ENCODE data around the gene IGFALS. TPM values are rescaled to one million over a fixed set of nuclear protein-coding genes. Genes with fewer than 3 reads are reported as not detected.

Gene IGFALS
- total and polyA plus RNA-seq, 2 experiments from 2014 or later = 0.16 TPM; not detected in 1

DNA sequence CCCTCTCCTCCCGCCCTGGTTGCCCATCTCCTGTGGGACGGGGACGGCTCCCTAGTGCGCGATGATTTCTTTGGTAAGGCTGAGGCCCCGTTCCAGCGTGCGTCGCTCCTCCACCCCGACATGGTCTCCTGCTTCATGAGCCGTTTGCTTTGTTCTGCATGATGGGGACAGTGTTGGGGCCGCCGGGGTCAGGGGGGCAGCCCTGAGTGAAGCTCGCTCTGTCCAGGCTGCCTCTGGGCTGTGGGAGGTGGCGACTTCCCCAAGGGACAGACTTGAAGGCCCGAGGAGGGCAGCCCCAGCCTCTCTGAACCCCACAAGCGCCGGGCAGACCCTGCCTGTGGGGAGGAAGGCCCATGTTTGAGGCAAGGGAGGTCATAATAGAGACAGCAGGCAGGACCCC, 34.6 kb downstream of the IGFALS start (continued):
- TF ChIP-seq, protein P1, sequence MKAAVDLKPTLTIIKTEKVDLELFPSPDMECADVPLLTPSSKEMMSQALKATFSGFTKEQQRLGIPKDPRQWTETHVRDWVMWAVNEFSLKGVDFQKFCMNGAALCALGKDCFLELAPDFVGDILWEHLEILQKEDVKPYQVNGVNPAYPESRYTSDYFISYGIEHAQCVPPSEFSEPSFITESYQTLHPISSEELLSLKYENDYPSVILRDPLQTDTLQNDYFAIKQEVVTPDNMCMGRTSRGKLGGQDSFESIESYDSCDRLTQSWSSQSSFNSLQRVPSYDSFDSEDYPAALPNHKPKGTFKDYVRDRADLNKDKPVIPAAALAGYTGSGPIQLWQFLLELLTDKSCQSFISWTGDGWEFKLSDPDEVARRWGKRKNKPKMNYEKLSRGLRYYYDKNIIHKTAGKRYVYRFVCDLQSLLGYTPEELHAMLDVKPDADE (IDR thresholded peaks at IDR 0.05) = no peak
- no peak for TF ChIP-seq NANOG (IDR thresholded peaks at IDR 0.05; ENCODE audit: borderline replicate concordance)

DNA sequence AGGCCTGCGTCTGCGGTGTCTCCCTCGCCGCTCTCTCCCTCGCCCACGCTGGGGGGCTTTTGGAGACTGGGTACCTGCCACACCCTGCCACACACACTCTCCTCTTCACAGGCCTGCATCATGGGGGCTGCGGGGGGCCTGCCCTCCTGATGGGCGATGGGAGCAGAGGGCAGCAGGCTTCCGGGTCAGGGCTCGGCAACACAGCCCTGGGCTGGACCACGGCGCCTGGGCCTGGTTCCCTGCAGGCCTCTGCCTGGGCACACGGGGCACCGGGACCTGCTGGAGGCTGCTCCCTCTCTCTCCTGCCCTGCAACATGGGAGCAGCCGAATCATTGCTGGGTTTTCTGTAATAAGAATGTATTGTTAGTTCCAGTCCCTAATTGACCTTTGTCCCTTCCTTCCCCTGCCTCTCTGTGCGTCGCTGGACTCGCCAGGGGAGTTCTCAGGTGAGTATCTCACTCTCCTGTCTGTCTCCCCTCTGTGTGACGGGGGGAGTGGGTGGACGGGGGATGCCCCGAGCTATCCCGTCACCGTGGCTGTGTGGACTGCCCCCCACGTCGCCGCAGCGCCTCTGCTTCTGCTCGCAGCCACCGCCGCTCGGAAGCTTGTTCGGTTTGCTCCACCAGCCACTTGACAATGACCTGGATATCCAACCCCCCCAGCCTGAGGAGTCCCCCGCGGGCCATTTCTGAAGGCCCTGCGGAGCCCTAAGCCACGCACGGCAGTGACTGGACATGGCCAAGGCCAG, 35.6 kb downstream of the IGFALS start:
- ATAC-seq (no peak), DNase-seq (ENCODE audit: low spot score) (no peak)
- Histone ChIP-seq H3K4me1 (ENCODE audit: insufficient read depth) (no peaks in the 10 kb centered on the region), H3K27ac (ENCODE audit: low read depth) (no peak overlapping the region), H3K9me2 (ENCODE audit: insufficient read depth) (no peaks in the 10 kb centered on the region), H3K4me2 (no peak overlapping the region), H3K36me3 (ENCODE audit: insufficient read depth) (no peaks in the 10 kb centered on the region), H3K79me2 (replicated peaks; ENCODE audit: insufficient read depth) (no peaks in the 10 kb centered on the region), H4K20me1 (replicated peaks; ENCODE audit: insufficient read depth) (no peaks in the 10 kb centered on the region), H3K27me3 (ENCODE audit: insufficient read depth) (no peaks in the 10 kb centered on the region), H2AFZ (no peak overlapping the region), H3K4me3 (no peak overlapping the region), H3F3A (replicated peaks; ENCODE audit: low read depth) (no peaks in the 10 kb centered on the region)
- Mint-ChIP-seq H3K27ac (no peak overlapping the region), H3K4me1 (no peaks in the 10 kb centered on the region), H3K27me3 (ENCODE audit: insufficient read depth, low read depth, poor library complexity) (peaks cover 10% of the 10 kb centered on the region), H3K36me3 (ENCODE audit: low read depth) (peaks cover 7% of the 10 kb centered on the region), H3K4me3 (no peak overlapping the region), H3K9me3 (no peaks in the 10 kb centered on the region; the same call in 2 of the 3 replicates)
- TF ChIP-seq, protein P2, sequence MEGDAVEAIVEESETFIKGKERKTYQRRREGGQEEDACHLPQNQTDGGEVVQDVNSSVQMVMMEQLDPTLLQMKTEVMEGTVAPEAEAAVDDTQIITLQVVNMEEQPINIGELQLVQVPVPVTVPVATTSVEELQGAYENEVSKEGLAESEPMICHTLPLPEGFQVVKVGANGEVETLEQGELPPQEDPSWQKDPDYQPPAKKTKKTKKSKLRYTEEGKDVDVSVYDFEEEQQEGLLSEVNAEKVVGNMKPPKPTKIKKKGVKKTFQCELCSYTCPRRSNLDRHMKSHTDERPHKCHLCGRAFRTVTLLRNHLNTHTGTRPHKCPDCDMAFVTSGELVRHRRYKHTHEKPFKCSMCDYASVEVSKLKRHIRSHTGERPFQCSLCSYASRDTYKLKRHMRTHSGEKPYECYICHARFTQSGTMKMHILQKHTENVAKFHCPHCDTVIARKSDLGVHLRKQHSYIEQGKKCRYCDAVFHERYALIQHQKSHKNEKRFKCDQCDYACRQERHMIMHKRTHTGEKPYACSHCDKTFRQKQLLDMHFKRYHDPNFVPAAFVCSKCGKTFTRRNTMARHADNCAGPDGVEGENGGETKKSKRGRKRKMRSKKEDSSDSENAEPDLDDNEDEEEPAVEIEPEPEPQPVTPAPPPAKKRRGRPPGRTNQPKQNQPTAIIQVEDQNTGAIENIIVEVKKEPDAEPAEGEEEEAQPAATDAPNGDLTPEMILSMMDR (conservative IDR thresholded peaks at IDR 0.05; ENCODE audit: low read depth in 2 of 2) = no peak
- TF ChIP-seq, protein P3, sequence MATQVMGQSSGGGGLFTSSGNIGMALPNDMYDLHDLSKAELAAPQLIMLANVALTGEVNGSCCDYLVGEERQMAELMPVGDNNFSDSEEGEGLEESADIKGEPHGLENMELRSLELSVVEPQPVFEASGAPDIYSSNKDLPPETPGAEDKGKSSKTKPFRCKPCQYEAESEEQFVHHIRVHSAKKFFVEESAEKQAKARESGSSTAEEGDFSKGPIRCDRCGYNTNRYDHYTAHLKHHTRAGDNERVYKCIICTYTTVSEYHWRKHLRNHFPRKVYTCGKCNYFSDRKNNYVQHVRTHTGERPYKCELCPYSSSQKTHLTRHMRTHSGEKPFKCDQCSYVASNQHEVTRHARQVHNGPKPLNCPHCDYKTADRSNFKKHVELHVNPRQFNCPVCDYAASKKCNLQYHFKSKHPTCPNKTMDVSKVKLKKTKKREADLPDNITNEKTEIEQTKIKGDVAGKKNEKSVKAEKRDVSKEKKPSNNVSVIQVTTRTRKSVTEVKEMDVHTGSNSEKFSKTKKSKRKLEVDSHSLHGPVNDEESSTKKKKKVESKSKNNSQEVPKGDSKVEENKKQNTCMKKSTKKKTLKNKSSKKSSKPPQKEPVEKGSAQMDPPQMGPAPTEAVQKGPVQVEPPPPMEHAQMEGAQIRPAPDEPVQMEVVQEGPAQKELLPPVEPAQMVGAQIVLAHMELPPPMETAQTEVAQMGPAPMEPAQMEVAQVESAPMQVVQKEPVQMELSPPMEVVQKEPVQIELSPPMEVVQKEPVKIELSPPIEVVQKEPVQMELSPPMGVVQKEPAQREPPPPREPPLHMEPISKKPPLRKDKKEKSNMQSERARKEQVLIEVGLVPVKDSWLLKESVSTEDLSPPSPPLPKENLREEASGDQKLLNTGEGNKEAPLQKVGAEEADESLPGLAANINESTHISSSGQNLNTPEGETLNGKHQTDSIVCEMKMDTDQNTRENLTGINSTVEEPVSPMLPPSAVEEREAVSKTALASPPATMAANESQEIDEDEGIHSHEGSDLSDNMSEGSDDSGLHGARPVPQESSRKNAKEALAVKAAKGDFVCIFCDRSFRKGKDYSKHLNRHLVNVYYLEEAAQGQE (IDR thresholded peaks at IDR 0.05; ENCODE audit: unreplicated experiment) = no peak
- TF ChIP-seq POLR2AphosphoS5 (IDR thresholded peaks at IDR 0.05; ENCODE audit: low read depth) (no peak), EZH2 (IDR thresholded peaks at IDR 0.05; ENCODE audit: low read depth, unreplicated experiment) (no peak), NANOG (IDR thresholded peaks at IDR 0.05; ENCODE audit: borderline replicate concordance) (no peak), EZH2phosphoT487 (IDR thresholded peaks at IDR 0.05; ENCODE audit: unreplicated experiment) (no peak), ZNF114 (CRISPR knock-in tag; IDR thresholded peaks at IDR 0.05) (no peak), JUNB (IDR thresholded peaks at IDR 0.05; ENCODE audit: unreplicated experiment) (no peak), ZNF331 (CRISPR knock-in tag; IDR thresholded peaks at IDR 0.05; ENCODE audit: low read depth) (no peak)
- TF ChIP-seq, protein P4, sequence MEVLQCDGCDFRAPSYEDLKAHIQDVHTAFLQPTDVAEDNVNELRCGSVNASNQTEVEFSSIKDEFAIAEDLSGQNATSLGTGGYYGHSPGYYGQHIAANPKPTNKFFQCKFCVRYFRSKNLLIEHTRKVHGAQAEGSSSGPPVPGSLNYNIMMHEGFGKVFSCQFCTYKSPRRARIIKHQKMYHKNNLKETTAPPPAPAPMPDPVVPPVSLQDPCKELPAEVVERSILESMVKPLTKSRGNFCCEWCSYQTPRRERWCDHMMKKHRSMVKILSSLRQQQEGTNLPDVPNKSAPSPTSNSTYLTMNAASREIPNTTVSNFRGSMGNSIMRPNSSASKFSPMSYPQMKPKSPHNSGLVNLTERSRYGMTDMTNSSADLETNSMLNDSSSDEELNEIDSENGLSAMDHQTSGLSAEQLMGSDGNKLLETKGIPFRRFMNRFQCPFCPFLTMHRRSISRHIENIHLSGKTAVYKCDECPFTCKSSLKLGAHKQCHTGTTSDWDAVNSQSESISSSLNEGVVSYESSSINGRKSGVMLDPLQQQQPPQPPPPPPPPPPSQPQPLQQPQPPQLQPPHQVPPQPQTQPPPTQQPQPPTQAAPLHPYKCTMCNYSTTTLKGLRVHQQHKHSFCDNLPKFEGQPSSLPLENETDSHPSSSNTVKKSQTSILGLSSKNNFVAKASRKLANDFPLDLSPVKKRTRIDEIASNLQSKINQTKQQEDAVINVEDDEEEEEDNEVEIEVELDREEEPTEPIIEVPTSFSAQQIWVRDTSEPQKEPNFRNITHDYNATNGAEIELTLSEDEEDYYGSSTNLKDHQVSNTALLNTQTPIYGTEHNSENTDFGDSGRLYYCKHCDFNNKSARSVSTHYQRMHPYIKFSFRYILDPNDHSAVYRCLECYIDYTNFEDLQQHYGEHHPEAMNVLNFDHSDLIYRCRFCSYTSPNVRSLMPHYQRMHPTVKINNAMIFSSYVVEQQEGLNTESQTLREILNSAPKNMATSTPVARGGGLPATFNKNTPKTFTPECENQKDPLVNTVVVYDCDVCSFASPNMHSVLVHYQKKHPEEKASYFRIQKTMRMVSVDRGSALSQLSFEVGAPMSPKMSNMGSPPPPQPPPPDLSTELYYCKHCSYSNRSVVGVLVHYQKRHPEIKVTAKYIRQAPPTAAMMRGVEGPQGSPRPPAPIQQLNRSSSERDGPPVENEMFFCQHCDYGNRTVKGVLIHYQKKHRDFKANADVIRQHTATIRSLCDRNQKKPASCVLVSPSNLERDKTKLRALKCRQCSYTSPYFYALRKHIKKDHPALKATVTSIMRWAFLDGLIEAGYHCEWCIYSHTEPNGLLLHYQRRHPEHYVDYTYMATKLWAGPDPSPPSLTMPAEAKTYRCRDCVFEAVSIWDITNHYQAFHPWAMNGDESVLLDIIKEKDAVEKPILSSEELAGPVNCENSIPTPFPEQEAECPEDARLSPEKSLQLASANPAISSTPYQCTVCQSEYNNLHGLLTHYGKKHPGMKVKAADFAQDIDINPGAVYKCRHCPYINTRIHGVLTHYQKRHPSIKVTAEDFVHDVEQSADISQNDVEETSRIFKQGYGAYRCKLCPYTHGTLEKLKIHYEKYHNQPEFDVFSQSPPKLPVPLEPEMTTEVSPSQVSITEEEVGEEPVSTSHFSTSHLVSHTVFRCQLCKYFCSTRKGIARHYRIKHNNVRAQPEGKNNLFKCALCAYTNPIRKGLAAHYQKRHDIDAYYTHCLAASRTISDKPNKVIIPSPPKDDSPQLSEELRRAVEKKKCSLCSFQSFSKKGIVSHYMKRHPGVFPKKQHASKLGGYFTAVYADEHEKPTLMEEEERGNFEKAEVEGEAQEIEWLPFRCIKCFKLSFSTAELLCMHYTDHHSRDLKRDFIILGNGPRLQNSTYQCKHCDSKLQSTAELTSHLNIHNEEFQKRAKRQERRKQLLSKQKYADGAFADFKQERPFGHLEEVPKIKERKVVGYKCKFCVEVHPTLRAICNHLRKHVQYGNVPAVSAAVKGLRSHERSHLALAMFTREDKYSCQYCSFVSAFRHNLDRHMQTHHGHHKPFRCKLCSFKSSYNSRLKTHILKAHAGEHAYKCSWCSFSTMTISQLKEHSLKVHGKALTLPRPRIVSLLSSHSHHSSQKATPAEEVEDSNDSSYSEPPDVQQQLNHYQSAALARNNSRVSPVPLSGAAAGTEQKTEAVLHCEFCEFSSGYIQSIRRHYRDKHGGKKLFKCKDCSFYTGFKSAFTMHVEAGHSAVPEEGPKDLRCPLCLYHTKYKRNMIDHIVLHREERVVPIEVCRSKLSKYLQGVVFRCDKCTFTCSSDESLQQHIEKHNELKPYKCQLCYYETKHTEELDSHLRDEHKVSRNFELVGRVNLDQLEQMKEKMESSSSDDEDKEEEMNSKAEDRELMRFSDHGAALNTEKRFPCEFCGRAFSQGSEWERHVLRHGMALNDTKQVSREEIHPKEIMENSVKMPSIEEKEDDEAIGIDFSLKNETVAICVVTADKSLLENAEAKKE (CRISPR knock-in tag; IDR thresholded peaks at IDR 0.05) = no peak

All from GM23338 (cell line).